GM18520 (cell line): ENCODE results near the gene CC2D2A.

Experiments used
- ATAC-seq: cut with Tn5 transposase; IDR thresholded peaks from one replicate; pipeline ENCODE4 v1.9.1; 2021; ENCODE audit not compliant: unreplicated experiment

The CC2D2A gene

DNA sequence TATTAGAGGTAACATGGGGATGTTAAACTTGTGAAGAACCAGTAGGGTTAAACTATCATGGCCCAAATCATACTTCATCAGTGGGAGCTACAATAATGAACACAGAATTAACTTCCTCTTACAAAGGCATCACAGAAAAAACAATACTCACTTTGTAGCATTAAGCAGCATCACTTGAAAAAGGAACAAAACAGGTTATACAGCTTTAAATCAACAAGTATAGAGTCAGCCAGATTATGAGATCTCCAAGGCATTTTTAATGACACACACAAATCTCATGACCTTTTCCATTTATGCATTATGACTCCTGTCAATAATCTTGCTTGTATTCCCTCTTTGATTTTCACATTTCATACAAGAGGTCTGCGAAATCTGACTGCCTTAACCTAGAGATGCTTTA, 167.1 kb downstream of the CC2D2A start:
- ATAC-seq: no peak

DNA sequence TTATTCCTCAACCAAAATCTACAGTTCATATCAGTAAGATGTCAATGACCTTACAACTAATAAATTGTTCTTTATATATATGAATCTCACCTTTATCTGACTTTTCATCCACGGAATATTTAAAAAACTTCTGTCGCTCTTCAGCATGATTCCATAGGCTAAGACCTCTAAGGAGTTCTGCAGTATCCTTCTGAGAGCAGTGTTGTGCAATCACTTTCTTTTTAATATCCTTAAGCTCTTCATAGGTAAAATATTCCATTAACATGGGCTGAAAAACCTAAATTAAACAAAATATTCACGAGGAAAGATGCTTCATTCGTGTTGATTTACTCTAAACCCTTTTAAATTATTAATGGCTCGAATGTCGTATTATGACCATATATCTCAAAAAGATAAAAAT, 168.7 kb downstream of the CC2D2A start:
- ATAC-seq: no peak

DNA sequence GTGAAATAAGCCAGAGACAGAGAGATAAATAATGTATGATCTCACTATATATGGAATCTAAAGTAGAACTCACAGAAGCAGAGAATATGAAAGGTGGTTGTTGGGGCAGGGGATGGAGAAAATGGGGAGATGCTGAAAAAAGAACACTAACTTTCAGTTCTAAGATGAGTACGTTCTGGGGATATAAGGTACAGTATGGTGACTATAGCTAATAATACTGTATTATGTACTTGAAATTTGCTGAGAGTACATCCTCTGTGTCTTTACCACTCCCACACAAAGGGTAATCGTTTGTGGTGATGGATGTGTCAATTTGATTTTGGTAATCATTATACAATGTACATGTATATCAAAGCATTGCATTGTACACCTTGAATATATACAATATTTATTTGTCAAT, 178.9 kb downstream of the CC2D2A start:
- ATAC-seq: no peak

DNA sequence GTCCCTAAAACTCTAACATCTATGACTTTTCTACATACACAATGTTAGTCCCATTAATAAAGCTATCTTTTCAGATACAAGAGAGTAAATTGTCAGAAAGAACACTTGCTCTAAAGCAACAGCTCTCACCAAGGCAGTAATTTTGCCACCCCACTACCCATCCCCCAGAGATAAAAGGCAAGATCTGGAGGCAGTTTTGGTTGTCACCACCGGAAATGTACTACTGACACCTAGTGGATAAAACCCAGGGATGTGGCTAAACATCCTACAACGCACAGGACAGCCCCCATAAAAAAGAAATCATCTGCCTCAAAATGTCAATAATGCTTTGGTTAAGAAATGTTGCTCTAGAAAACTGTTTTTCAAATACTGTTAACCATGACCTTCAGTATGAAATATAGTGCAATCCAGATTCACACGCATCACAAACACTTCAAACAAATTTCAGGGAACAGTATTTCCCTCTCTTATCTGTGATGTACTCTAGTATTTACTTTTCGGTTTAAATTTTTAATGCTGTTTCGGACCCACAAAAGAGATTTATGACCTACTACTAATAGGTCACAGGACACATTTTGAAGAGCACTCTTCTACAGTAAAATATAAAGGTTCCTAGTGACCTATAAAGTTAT, 180.3 kb downstream of the CC2D2A start:
- ATAC-seq: peak; percentile 34
